Lung (tissue), 12 donors: ENCODE measurements around the gene PHACTR3. TPM values are rescaled to one million over a fixed set of nuclear protein-coding genes. Genes with fewer than 3 reads are reported as not detected.

Source experiments
- ATAC-seq: fragments of 200-7000 bp; cut with Tn5 transposase; one replicate; pipeline ENCODE4 v1.9.1; 2020; ENCODE audit warnings: moderate number of reproducible peaks; ENCODE audit not compliant: insufficient read depth, low FRiP score
- DNase-seq, 3 donors: peaks; one replicate each; pipeline ENCODE4 v3.0.0-alpha.2; 2013 to 2017
- H3K27ac ChIP-seq, 2 donors: one replicate each; pipeline ENCODE4 v1.5.1; 2013; ENCODE audit warnings: mild to moderate bottlenecking in 2 of 2, moderate library complexity in 2 of 2, control low read depth in 1 of 2, inconsistent platforms in 1 of 2, low read depth in 1 of 2, low read length in 1 of 2
- H3K27me3 ChIP-seq, 3 donors: one replicate each; pipeline ENCODE4 v1.5.1; 2013; ENCODE audit warnings: low read length in 2 of 3; ENCODE audit not compliant: control insufficient read depth in 3 of 3, insufficient read depth in 3 of 3
- H3K36me3 ChIP-seq, 4 donors: one replicate each; pipeline ENCODE4 v1.5.1; 2013; ENCODE audit warnings: low read length in 4 of 4, mild to moderate bottlenecking in 1 of 4, moderate library complexity in 1 of 4; ENCODE audit not compliant: control insufficient read depth in 4 of 4, insufficient read depth in 4 of 4
- H3K4me1 ChIP-seq, 5 donors: one replicate each; pipeline ENCODE4 v1.5.1; 2013; ENCODE audit warnings: low read length in 5 of 5, mild to moderate bottlenecking in 2 of 5, moderate library complexity in 1 of 5; ENCODE audit not compliant: control insufficient read depth in 5 of 5, insufficient read depth in 5 of 5
- H3K4me3 ChIP-seq: one replicate; pipeline ENCODE4 v1.5.1; 2013; ENCODE audit warnings: mild to moderate bottlenecking, control low read depth, moderate library complexity
- H3K9ac ChIP-seq, 2 donors: one replicate each; pipeline ENCODE4 v1.5.1; 2013; ENCODE audit warnings: low read length in 2 of 2, control low read depth in 1 of 2; ENCODE audit not compliant: insufficient read depth in 1 of 2
- H3K9me3 ChIP-seq, 4 donors: one replicate each; pipeline ENCODE4 v1.5.1; 2013; ENCODE audit warnings: low read length in 3 of 4, mild to moderate bottlenecking in 1 of 4, moderate library complexity in 1 of 4; ENCODE audit not compliant: control insufficient read depth in 4 of 4, insufficient read depth in 3 of 4
- CTCF ChIP-seq: IDR thresholded peaks from 2 replicates; pipeline ENCODE4 v1.5.1; 2012; ENCODE audit warnings: mild to moderate bottlenecking; ENCODE audit errors: control extremely low read depth, extremely low read depth
- WGBS, 2 donors: extraction: QIAGEN DNeasy Blood & Tissue Kit; methylation state at CpG; one replicate each; pipeline ENCODE4 v1.1.7; 2013; 5-methylcytosine and 5-hydroxymethylcytosine counted together
- polyA plus RNA-seq, 2 donors: library from polyadenylated mRNA; stranded (reverse); fragments of 200-250 nt; gene quantifications; one replicate each; pipeline ENCODE4 v1.2.1, GENCODE V29; 2013
- total RNA-seq, 2 donors: library from RNA; depleted of rRNA in 1 of 2; stranded (reverse); fragments of >200 nt in 1 of 2; gene quantifications; one replicate each; pipeline ENCODE4 v1.2.1, GENCODE V29; 2014 to 2021
- donor health status: control.
- donor health status: control.
- donor health status: Bipolar disorder and iron deficiency.
- donor health status: healthy.
- donor health status: DM: yes; HTN: yes; CAD: no.

The PHACTR3 gene
- total and polyA plus RNA-seq, 4 donors, result 3.8 to 12.0 (median 5.9) TPM

DNA sequence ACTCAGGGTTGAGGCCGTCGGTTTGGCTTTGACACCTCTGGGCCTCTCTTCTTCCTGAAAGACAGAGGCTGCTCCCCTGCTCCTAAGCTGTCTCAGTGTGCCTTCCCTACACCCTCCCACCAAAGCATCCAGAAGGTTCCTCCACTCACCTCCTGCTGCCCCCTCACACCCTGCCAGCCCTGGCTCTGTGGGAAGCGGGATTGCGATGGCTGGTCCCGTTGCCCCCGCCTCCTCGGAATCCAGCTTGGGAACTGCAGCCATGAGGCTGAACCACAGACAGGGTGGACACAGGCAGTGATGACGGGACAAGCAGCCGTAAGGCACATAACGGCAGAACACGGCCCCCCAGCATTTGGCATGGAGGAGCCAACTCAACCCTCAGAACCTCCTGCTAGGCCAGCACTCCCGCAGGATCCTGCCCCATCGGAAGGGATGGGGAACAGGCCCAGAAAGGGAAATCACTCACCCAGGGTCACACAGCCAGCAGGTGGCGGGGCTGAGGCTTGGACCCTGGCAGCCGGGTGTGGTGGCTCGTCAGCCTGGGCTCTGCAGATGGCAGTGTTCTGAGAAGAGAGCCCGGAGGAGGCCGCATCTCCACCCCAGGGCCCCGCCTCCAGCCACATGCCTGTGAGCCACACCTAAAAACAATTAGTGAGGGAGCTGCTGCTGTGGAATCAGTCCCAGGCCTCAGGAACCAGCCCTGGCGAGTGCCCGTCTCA lies 139.6 kb downstream of the PHACTR3 start:
- H3K4me1 ChIP-seq, result peaks cover 0 to 9% (median 0%) of the 10 kb centered on the region in 5 donors
- 73 to 75% methylated on average over 21 of the region's 21 CpGs for WGBS, 2 donors
- no peak for ATAC-seq

DNA sequence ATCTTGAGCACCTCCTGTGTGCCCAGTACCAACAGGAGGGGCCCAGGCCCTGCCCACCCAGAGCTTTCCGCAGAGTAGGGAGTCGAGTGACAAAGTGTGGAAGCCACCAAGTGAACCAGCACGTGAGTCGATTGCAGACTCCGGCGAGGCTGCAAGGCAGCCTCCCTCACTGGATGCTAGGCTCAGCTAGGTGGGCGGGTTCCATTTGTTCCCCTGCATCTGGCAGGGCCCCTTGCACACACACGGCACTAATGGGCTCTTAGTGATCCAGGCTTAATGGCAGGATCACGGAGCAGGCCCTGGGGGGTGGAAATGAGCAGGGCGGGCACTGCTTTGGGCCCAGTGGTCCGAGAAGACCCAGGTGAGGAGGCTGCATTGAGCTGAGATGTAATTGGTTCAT lies 140.4 kb downstream of the PHACTR3 start:
- peaks cover 0 to 15% (median 0%) of the 10 kb centered on the region in 5 donors for H3K4me1 ChIP-seq
- no peak overlapping the region for H3K9ac ChIP-seq
- ATAC-seq (no peak), DNase-seq (no peak)
- H3K27ac ChIP-seq, result no peak overlapping the region
- H3K36me3 ChIP-seq, result no peaks in the 10 kb centered on the region
- H3K4me3 ChIP-seq, result no peak overlapping the region
- no peak for TF ChIP-seq CTCF
- WGBS, 2 donors, result 69 to 73% methylated on average over 11 of the region's 11 CpGs
- no peaks in the 10 kb centered on the region for H3K9me3 ChIP-seq
- H3K27me3 ChIP-seq, result peaks cover 0 to under 1% (median 0%) of the 10 kb centered on the region in 3 donors

More for the DNA sequence above, 139.6 kb downstream of the PHACTR3 start:
- Histone ChIP-seq H3K27me3 (no peaks in the 10 kb centered on the region), H3K36me3 (no peaks in the 10 kb centered on the region), H3K9ac (no peak overlapping the region), H3K27ac (no peak overlapping the region), H3K4me3 (no peak overlapping the region), H3K9me3 (no peaks in the 10 kb centered on the region)
- TF ChIP-seq CTCF, result no peak
- DNase-seq, result no peak

GRCh38 chr20:59745201-59745600 lies 140.9 kb downstream of the PHACTR3 start:
- Histone ChIP-seq H3K36me3 (no peaks in the 10 kb centered on the region), H3K27ac (no peak overlapping the region), H3K4me1 (peaks cover 0 to 15% (median 0%) of the 10 kb centered on the region in 5 donors), H3K9me3 (no peaks in the 10 kb centered on the region), H3K9ac (no peak overlapping the region), H3K27me3 (peaks cover 0 to 5% (median 0%) of the 10 kb centered on the region in 3 donors), H3K4me3 (no peak overlapping the region)
- DNase-seq, result no peak
- 79 to 81% methylated on average over 9 of the region's 9 CpGs for WGBS, 2 donors
- no peak for ATAC-seq
- no peak for TF ChIP-seq CTCF
